WTC11 (cell line): Measurements from ENCODE around the gene CNOT9.

Experiments used
- CTCF ChIP-seq: fragments of 200-600 bp; IDR thresholded peaks from 2 replicates; pipeline ENCODE4 v1.8.0; 2022; ENCODE audit warnings: antibody characterized with exemption
- FOXJ3 ChIP-seq: sonication (generic); formaldehyde crosslinking; IDR thresholded peaks from 2 replicates; pipeline ENCODE4 v1.9.0; 2021; ENCODE audit warnings: missing genetic modification reagents, mild to moderate bottlenecking, borderline replicate concordance
- HMGA2 ChIP-seq: fragments of 250-450 bp; sonication (Bioruptor Pico); IDR thresholded peaks from 2 replicates; pipeline ENCODE4 v1.4.0; 2021; ENCODE audit warnings: mild to moderate bottlenecking, moderate library complexity
- NR1H2 ChIP-seq: sonication (generic); formaldehyde crosslinking; IDR thresholded peaks from 2 replicates; pipeline ENCODE4 v1.9.0; 2021; ENCODE audit warnings: mild to moderate bottlenecking, moderate library complexity, missing genetic modification reagents
- PRDM15 ChIP-seq: sonication (generic); formaldehyde crosslinking; IDR thresholded peaks from 2 replicates; pipeline ENCODE4 v1.8.0; 2022; ENCODE audit warnings: missing genetic modification reagents
- ZSCAN18 ChIP-seq: fragments of 250-450 bp; sonication (Bioruptor Pico); IDR thresholded peaks from 2 replicates; pipeline ENCODE4 v2.1.2; 2022; ENCODE audit warnings: mild to moderate bottlenecking, moderate library complexity
- TF ChIP-seq, protein P1 (sequence below): sonication (generic); formaldehyde crosslinking; IDR thresholded peaks from 2 replicates; pipeline ENCODE4 v1.8.1; 2023; ENCODE audit warnings: mild to moderate bottlenecking, missing genetic modification reagents
- TF ChIP-seq, protein P2 (sequence below): sonication (generic); formaldehyde crosslinking; IDR thresholded peaks from 2 replicates; pipeline ENCODE4 v1.8.0; 2023; ENCODE audit warnings: missing genetic modification reagents, mild to moderate bottlenecking, borderline replicate concordance

- TF ChIP-seq CTCF (no peak), ZSCAN18 (CRISPR knock-in tag) (no peak), PRDM15 (no peak), FOXJ3 (CRISPR knock-in tag) (no peak), HMGA2 (CRISPR knock-in tag) (no peak), NR1H2 (CRISPR knock-in tag) (no peak)
- TF ChIP-seq, protein P1, sequence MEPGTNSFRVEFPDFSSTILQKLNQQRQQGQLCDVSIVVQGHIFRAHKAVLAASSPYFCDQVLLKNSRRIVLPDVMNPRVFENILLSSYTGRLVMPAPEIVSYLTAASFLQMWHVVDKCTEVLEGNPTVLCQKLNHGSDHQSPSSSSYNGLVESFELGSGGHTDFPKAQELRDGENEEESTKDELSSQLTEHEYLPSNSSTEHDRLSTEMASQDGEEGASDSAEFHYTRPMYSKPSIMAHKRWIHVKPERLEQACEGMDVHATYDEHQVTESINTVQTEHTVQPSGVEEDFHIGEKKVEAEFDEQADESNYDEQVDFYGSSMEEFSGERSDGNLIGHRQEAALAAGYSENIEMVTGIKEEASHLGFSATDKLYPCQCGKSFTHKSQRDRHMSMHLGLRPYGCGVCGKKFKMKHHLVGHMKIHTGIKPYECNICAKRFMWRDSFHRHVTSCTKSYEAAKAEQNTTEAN (CRISPR knock-in tag), result no peak
- TF ChIP-seq, protein P2, sequence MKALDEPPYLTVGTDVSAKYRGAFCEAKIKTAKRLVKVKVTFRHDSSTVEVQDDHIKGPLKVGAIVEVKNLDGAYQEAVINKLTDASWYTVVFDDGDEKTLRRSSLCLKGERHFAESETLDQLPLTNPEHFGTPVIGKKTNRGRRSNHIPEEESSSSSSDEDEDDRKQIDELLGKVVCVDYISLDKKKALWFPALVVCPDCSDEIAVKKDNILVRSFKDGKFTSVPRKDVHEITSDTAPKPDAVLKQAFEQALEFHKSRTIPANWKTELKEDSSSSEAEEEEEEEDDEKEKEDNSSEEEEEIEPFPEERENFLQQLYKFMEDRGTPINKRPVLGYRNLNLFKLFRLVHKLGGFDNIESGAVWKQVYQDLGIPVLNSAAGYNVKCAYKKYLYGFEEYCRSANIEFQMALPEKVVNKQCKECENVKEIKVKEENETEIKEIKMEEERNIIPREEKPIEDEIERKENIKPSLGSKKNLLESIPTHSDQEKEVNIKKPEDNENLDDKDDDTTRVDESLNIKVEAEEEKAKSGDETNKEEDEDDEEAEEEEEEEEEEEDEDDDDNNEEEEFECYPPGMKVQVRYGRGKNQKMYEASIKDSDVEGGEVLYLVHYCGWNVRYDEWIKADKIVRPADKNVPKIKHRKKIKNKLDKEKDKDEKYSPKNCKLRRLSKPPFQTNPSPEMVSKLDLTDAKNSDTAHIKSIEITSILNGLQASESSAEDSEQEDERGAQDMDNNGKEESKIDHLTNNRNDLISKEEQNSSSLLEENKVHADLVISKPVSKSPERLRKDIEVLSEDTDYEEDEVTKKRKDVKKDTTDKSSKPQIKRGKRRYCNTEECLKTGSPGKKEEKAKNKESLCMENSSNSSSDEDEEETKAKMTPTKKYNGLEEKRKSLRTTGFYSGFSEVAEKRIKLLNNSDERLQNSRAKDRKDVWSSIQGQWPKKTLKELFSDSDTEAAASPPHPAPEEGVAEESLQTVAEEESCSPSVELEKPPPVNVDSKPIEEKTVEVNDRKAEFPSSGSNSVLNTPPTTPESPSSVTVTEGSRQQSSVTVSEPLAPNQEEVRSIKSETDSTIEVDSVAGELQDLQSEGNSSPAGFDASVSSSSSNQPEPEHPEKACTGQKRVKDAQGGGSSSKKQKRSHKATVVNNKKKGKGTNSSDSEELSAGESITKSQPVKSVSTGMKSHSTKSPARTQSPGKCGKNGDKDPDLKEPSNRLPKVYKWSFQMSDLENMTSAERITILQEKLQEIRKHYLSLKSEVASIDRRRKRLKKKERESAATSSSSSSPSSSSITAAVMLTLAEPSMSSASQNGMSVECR, result no peak
These were observed 54.1 kb downstream of the CNOT9 start for GRCh38 chr2:218622606-218623365.
